Brain microvascular endothelial cell (primary cell): ENCODE results near the gene GNB2.
A peak's percentile ranks its signal among the peaks of the same experiment; 100 is the strongest.
"Not testable (repeated sequence)": the region's sequence is repeated elsewhere in the genome, so short reads cannot be mapped to it uniquely, and the experiment has no call there.

ENCODE experiments used
- DNase-seq: peaks from one replicate; pipeline ENCODE4 v3.0.0-alpha.2; 2020
- H3K27ac ChIP-seq: fragments of 250-450 bp; sonication (Bioruptor Pico); 2 replicates; pipeline ENCODE4 v1.5.1; 2020; ENCODE audit warnings: mild to moderate bottlenecking, moderate library complexity
- H3K27me3 ChIP-seq: fragments of 250-450 bp; sonication (Bioruptor Pico); replicated peaks from 2 replicates; pipeline ENCODE4 v1.5.1; 2020; ENCODE audit warnings: mild to moderate bottlenecking
- H3K36me3 ChIP-seq: fragments of 250-450 bp; sonication (Bioruptor Pico); replicated peaks from 2 replicates; pipeline ENCODE4 v1.5.1; 2020; ENCODE audit warnings: mild to moderate bottlenecking
- H3K4me3 ChIP-seq: 2 replicates; pipeline ENCODE4 v1.5.1; 2011; ENCODE audit warnings: low read depth, mild to moderate bottlenecking, control low read depth, low read length, moderate library complexity
- CTCF ChIP-seq: IDR thresholded peaks from 2 replicates; pipeline ENCODE4 v1.5.1; 2011; ENCODE audit warnings: low read depth, mild to moderate bottlenecking, moderate library complexity, low read length, control low read depth, inconsistent platforms; ENCODE audit errors: missing control alignments
- in situ Hi-C: cut with HindIII; loops from 2 replicates; pipeline ENCODE4 v1.10.0; 2017; ENCODE audit warnings: low sequenced_read_pairs, low pct_ligation_motif_present

Gene GNB2

DNA sequence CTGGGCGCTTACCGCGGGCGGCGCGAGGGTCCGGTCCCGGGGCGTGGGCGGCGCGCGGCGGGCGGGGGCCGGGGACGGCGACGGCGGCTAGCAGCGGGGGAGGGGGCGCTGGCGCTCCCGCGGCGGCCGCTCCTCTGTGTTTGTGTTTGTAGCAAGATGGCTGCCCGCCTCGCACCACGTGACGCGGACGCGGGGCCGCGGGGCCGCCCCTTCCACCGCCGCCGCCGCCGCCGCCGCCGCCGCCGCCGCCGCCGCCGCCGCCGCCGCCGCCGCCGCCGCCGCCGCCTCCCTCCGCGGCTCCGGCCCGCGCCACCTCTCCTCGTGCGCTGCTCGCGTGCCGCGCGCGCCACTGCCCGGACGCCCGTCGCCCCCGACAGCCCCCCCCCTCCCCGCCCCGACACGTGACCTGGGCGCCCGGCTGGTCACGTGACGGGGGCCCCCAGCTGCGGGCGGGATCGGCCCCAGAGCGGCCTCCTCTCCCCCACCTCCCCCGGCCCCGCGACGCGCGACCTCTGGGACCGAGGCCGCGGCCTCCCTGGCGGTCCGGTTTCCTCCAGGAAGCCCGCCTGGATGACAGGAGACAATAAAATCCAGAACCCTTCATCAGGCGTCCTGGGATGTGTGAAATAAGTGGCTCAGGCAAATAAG lies 20.7 kb downstream of the GNB2 start, which contains the start of gene GIGYF1:
Gene GIGYF1 (minus strand): TSS at position 153 of the 648 bp plus-strand sequence. CDS start 6,012 bp downstream, outside the sequence.
- no peak for DNase-seq
- in situ Hi-C loops = no loop called here
- no peak within 1 kb of the TSS for H3K27ac ChIP-seq
- no peaks in the 10 kb centered on the region for H3K27me3 ChIP-seq
- no peak for TF ChIP-seq CTCF
- H3K4me3 ChIP-seq = peak within 1 kb of the TSS; percentile 62
- H3K36me3 ChIP-seq = peaks cover 4% of the 10 kb centered on the region

GRCh38 chr7:100696123-100696521 lies 22.6 kb downstream of the GNB2 start:
- H3K27ac ChIP-seq = no peak overlapping the region
- peaks cover under 1% of the 10 kb centered on the region for H3K36me3 ChIP-seq
- H3K27me3 ChIP-seq = no peaks in the 10 kb centered on the region
- DNase-seq = no peak
- no peak overlapping the region for H3K4me3 ChIP-seq
- TF ChIP-seq CTCF = no peak
- in situ Hi-C loops = no loop called here

- Histone ChIP-seq H3K4me3 (no peak overlapping the region), H3K36me3 (no peaks in the 10 kb centered on the region), H3K27me3 (no peaks in the 10 kb centered on the region), H3K27ac (no peak overlapping the region)
- in situ Hi-C loops = no loop called here
- no peak for TF ChIP-seq CTCF
- no peak for DNase-seq
These were observed 25.5 kb downstream of the GNB2 start for GRCh38 chr7:100699018-100699417.

- not testable (repeated sequence) for H3K36me3 ChIP-seq, H3K27ac ChIP-seq, DNase-seq, H3K4me3 ChIP-seq, H3K27me3 ChIP-seq
- in situ Hi-C loops = loop anchor here (25.0 kb wide), 1 partner anchor 136 kb away; the partner anchor contains the start of gene EPHB4
These were observed 27.5 kb downstream of the GNB2 start for GRCh38 chr7:100701089-100701488.

DNA sequence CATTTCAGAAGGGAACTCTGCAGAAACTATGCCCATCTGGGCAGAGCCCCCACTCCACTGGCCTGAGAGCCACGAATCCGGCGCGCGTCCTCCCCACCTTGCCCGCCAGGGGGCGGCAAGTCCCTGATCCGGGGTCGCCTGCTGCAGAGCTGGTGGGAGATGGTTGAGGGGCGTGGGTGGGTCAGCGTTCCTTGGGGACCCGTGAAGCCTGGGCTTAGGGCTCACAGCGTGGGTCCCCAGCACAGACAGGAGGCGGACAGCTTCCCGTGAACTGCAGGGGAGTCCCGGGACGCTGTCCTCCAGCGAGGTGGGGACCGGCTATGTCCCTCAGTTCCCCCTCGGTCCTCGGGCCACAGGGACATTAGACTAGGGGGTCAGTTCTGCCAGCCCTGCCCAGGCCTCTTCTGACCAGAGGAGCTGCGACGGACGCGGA lies 31.8 kb downstream of the GNB2 start:
- DNase-seq = peak; percentile 60
- peak; percentile 96 for TF ChIP-seq CTCF
- H3K27me3 ChIP-seq = no peaks in the 10 kb centered on the region
- H3K4me3 ChIP-seq = peak overlapping the region; percentile 94
- no peaks in the 10 kb centered on the region for H3K36me3 ChIP-seq
- in situ Hi-C loops = loop anchor here (25.0 kb wide), 1 partner anchor 132 kb away; the partner anchor contains the start of gene EPHB4
- H3K27ac ChIP-seq = peak overlapping the region; percentile 59

GRCh38 chr7:100705753-100706671 lies 32.5 kb downstream of the GNB2 start, which contains the start of gene POP7:
POP7 (plus strand) TSS chr7:100706121; CDS start chr7:100706831, 710 bp downstream.
- Histone ChIP-seq H3K36me3 (no peaks in the 10 kb centered on the region), H3K27ac (peak within 1 kb of the TSS; percentile 59), H3K4me3 (peak within 1 kb of the TSS; percentile 94), H3K27me3 (no peaks in the 10 kb centered on the region)
- TF ChIP-seq CTCF = no peak
- peak; percentile 97 for DNase-seq
- in situ Hi-C loops = loop anchor here (25.0 kb wide), 1 partner anchor 131 kb away; the partner anchor contains the start of gene EPHB4
